Fibroblast of pulmonary artery (primary cell): ENCODE measurements around the gene TSEN54.

Experiments
- DNase-seq: peaks from one replicate; pipeline ENCODE4 v3.0.0-alpha.2; 2010; ENCODE audit warnings: low read depth
- H3K4me3 ChIP-seq: replicated peaks from 2 replicates; pipeline ENCODE4 v1.5.1; 2011; ENCODE audit warnings: low read depth, mild to moderate bottlenecking, control low read depth, low read length, moderate library complexity
- CTCF ChIP-seq: IDR thresholded peaks from 2 replicates; pipeline ENCODE4 v1.5.1; 2011; ENCODE audit warnings: mild to moderate bottlenecking, control low read depth, low read length, inconsistent platforms; ENCODE audit errors: missing control alignments

The TSEN54 gene

DNA sequence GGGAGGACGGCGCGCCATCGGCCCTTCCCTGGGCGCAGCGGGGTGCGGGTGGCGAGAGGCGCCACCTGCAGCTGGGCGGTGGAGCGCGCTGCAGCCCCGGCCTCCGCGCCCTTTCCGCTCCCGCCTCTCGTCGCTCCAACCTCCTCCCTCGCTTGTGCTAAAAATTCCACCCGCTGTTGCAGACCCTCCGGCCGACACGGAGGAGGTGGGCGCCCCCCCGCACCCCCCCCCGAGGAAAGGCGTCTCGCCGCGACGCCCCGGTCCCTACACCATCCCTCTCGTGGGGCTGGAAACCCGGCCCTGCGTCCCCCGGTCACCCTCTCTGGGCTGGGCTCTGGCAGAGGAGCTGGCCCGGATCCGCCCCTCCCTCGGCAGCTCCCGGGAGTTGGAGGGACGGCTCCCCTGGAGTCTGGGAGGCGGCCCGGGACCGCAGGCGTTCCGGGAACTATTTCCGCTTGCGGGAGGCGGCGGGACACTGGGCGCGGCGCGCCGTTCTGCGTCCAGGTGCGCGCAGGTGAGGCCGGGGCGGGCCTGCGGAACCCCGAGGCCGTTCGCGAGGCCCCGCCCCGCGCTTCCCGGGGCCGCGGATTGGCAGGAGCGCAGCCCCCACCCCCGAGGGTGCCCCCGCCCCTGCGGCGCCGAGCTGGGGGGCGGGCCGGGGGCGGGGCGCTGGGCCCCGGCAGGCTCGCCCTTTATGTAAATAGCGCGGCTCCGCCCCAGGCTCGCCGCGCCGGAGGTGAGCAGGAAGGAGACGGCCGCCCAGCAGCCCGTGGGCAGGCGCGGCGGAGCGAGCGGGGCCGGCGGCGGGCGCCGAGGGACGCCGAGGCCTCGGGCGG lies 8.9 kb downstream of the TSEN54 start, which contains the start of gene LLGL2:
LLGL2 (plus strand) TSS at position 728 of the 836 bp plus-strand sequence. CDS start 17,730 bp downstream, outside the sequence.
- peak within 1 kb of the TSS; percentile 51 for H3K4me3 ChIP-seq
- TF ChIP-seq CTCF: no peak
- peak; percentile 38 for DNase-seq

DNA sequence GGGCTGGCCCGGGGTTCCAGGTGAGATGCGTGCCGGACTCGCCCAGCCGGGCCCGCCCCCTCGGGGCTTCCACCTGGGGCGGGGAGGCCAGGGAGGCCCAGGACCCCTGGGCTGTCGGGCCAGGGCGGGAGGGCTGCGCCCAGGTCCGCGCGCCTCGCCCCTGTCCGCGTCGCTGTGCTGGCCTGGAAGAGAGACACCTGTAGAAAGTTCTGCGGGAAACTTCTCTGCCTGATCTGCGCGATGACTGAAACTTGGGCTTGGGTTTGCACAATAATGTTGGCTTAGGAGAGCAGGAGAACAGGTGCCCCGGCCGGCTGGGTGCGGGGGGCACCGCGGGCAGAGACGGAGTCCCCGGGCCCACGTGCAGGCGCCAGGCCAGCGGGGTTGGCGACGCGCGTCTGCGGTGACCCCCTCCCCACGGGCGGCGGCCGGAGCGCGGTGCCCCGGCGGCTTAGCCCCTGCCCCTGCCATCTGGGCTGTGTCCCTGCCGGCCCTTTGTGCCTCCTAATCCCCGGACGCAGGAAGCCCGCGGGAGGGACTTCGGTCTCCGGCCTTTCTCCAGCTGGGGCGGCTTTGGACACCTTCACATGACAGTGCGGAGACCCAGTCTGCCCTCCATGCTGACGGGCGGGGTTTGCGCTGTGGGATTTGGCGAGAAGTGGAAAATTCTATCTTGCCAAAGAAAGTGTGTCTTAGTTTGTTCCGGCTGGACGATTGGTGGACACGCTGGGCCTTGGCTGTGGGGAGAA lies 9.7 kb downstream of the TSEN54 start:
- no peak for TF ChIP-seq CTCF
- peak overlapping the region; percentile 22 for H3K4me3 ChIP-seq
- DNase-seq: no peak

DNA sequence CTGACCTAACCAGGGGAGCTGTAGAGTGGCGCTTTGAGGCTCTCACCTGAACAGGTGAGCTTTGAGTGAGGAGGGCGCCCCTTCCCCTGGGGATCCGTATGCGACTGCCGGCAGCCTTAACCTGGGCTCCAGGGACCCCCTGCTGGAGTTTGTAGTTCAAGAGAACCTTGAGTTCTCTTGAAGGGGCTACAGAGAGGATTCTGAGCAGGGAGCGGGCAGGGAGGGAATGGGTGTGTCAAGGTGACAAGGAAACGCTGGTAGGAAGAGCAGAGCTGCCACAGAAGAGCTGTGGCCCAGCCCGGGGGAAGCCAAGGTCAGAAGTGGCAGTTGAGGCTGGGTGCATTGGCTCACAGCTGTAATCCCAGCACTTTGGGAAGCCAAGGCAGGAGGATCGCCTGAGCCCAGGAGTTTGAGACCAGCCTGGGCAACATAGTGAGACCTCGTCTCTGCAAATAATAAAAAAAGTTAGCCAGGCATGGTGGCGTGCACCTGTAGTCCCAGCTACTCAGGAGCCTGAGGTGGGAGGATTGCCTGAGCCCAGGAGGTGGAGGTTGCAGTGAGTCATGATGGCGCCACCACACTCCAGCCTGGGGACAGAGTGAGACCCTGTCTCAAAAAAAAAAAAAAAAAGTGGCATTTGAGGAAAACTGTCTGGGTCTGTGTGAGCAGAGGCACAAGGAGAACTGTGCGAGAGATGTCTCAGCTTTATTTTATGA lies 10.4 kb downstream of the TSEN54 start:
- TF ChIP-seq CTCF: no peak
- no peak for DNase-seq
- H3K4me3 ChIP-seq: no peak overlapping the region

DNA sequence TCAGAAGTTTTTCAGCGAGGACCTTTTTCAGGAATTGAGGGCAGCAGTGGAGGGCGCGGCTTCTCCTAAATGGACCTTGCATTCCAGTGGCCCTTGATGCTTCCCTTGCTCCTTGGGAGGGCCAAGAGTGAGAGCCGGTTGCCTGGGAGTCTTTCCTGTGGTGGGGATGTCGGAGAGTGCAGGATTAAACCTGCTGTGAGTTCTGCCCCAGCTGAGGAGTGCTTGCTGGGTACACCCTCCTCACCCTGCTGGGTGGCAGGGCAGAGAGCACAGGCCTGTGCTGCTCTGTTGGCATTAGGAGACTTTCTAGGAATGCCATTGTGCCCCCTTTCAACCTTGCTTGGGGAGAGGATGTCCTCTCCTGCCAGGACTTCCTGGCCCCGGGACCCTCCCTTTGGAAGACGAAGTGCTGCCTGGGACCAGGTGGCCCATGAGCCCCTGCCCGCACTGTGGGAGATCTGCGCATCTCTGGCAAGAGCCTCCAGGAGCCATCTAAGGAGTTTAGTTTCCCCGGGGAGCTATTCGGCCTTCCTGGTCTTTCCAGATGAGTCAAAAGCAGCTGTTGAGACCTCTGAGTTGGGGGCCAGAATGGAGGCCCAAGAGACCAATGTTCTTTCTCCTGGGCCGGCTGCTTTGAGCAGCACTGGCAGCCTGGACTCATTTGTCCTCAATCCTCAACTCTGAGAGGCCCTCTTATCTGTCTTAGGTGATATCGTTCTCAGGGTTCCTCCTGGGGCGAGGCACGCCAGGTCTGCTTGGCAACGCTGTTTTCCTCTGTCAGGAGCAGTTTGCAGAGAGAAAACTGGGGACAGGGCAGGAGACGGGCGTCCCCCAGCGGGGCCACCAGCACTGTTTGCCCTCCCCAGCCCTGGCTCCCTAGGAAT lies 14.8 kb downstream of the TSEN54 start:
- TF ChIP-seq CTCF: no peak
- no peak overlapping the region for H3K4me3 ChIP-seq

GRCh38 chr17:75531721-75532072 lies 15.4 kb downstream of the TSEN54 start:
- no peak overlapping the region for H3K4me3 ChIP-seq
- DNase-seq: no peak
- no peak for TF ChIP-seq CTCF

More for the DNA sequence above, 14.8 kb downstream of the TSEN54 start:
- DNase-seq: no peak

DNA sequence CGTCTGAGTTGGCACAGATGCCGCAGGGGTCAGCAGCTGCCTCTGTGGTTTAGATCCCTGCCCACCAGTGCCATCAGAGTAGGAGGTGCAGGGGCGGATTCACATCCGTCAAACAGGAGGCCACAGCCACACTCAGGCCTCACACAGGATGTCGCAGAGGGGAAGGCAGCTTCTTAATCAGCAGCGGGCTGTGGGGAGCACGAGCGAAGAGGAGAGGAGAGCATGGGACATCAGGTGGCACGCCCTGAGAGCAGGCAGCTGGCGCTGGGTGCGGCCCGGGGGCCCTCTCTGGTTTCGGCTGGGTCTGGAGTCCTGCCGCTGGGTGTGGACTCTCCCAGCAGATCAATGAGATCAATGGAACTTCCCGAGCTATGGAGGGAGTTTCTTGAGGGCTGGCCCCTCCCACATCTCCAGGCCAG lies 18.8 kb downstream of the TSEN54 start:
- H3K4me3 ChIP-seq: no peak overlapping the region
- TF ChIP-seq CTCF: no peak
- no peak for DNase-seq
